GM12878 (cell line): ENCODE data around the gene RPL27A. TPM values are rescaled to one million over a fixed set of nuclear protein-coding genes. Genes with fewer than 3 reads are reported as not detected.

Experiments used
- ATAC-seq: fragments of 200-7000 bp; cut with Tn5 transposase; 3 replicates; pipeline ENCODE4 v1.9.1; 2020; ENCODE audit warnings: mild to moderate bottlenecking, moderate library complexity
- BruUV-seq: library from RNA; stranded (reverse); fragments of 400-500 nt; replicated peaks from 2 replicates; lab custom pipeline; 2021; lab: Mats Ljungman, UMichigan
- CTCF ChIA-PET: fragments of 300-600 bp; sonication (Branson Sonifier 250); formaldehyde crosslinking; extraction: SDS; loops from one replicate; lab custom pipeline; 2021; ENCODE audit warnings: inconsistent platforms; lab: Yijun Ruan, JAX
- POLR2A ChIA-PET: fragments of 350-600 bp; formaldehyde crosslinking; extraction: SDS; loops from one replicate; lab custom pipeline; 2021; ENCODE audit warnings: inconsistent platforms; lab: Charles Lee
- RAD21 ChIA-PET: fragments of 300-600 bp; sonication (Branson Sonifier 250); formaldehyde crosslinking; loops from one replicate; lab custom pipeline; 2023; ENCODE audit warnings: antibody characterized with exemption; ENCODE audit not compliant: unreplicated experiment; lab: Charles Lee
- SMC1A ChIA-PET: fragments of 300-600 bp; sonication (Branson Sonifier 250); formaldehyde crosslinking; loops from one replicate; lab custom pipeline; 2023; ENCODE audit not compliant: unreplicated experiment, uncharacterized antibody; lab: Charles Lee
- DNase-seq: peaks from one replicate; pipeline ENCODE4 v3.0.0-alpha.2; 2011; ENCODE audit warnings: low read depth, low spot score
- FAIRE-seq: peaks from 3 replicates; lab custom pipeline; 2011; peaks lifted over from hg19 to GRCh38; lab: Jason Lieb, UNC
- H2AFZ ChIP-seq: 2 replicates; pipeline ENCODE4 v1.6.0; 2011; ENCODE audit warnings: low read depth, low read length, control low read depth; ENCODE audit not compliant: control insufficient read depth
- H3K27ac ChIP-seq: 2 replicates; pipeline ENCODE4 v1.5.1; 2011; ENCODE audit warnings: control low read depth; ENCODE audit not compliant: control insufficient read depth, insufficient read depth
- H3K27me3 ChIP-seq, 2 experiments: replicated peaks in 1 of 2; 2 replicates each; pipeline versions ENCODE4 v1.6.0 to v1.6.1; 2011; ENCODE audit warnings: low read length in 1 of 2; ENCODE audit not compliant: control insufficient read depth in 2 of 2, insufficient read depth in 2 of 2
- H3K36me3 ChIP-seq, 2 experiments: 2 replicates each; pipeline ENCODE4 v1.5.1; 2011; ENCODE audit warnings: low read length in 1 of 2; ENCODE audit not compliant: control insufficient read depth in 2 of 2, insufficient read depth in 2 of 2
- H3K4me1 ChIP-seq: 2 replicates; pipeline ENCODE4 v1.6.1; 2011; ENCODE audit warnings: mild to moderate bottlenecking, low read length, moderate library complexity, mixed read lengths; ENCODE audit not compliant: control insufficient read depth, insufficient read depth
- H3K4me2 ChIP-seq: 2 replicates; pipeline ENCODE4 v1.6.0; 2011; ENCODE audit warnings: control low read depth; ENCODE audit not compliant: control insufficient read depth, insufficient read depth
- H3K4me3 ChIP-seq: fragments of 200-600 bp; sonication (generic); 2 replicates; pipeline ENCODE4 v1.5.1; 2016
- H3K79me2 ChIP-seq: 2 replicates; pipeline ENCODE4 v1.6.0; 2011; ENCODE audit warnings: low read length; ENCODE audit not compliant: control insufficient read depth, insufficient read depth
- H3K9ac ChIP-seq: 2 replicates; pipeline ENCODE4 v1.8.0; 2011; ENCODE audit warnings: low read length, control low read depth, mixed read lengths; ENCODE audit not compliant: control insufficient read depth, insufficient read depth
- H3K9me3 ChIP-seq: replicated peaks from 3 replicates; pipeline ENCODE4 v1.5.1; 2011; ENCODE audit warnings: mild to moderate bottlenecking, low read length; ENCODE audit not compliant: control insufficient read depth, insufficient read depth
- H4K20me1 ChIP-seq: 2 replicates; pipeline ENCODE4 v1.6.0; 2011; ENCODE audit not compliant: control insufficient read depth, insufficient read depth
- JUNB ChIP-seq: IDR thresholded peaks from 2 replicates; pipeline ENCODE4 v1.6.1; 2016; ENCODE audit warnings: antibody characterized with exemption, mild to moderate bottlenecking
- KLF5 ChIP-seq: fragments of 450-650 bp; IDR thresholded peaks from 2 replicates; pipeline ENCODE4 v1.6.1; 2014; ENCODE audit warnings: mild to moderate bottlenecking; ENCODE audit not compliant: partially characterized antibody
- NR2C2 ChIP-seq: IDR thresholded peaks from 2 replicates; pipeline ENCODE4 v1.6.1; 2011; ENCODE audit warnings: borderline replicate concordance, low read depth; ENCODE audit not compliant: control insufficient read depth, insufficient read length
- PKNOX1 ChIP-seq: fragments of 450-650 bp; IDR thresholded peaks from 2 replicates; pipeline ENCODE4 v1.6.1; 2016; ENCODE audit warnings: mild to moderate bottlenecking
- POU2F2 ChIP-seq: IDR thresholded peaks from 3 replicates; pipeline ENCODE4 v1.6.1; 2011; ENCODE audit warnings: low read depth, mild to moderate bottlenecking, low read length, borderline replicate concordance
- SMAD5 ChIP-seq: IDR thresholded peaks from 2 replicates; pipeline ENCODE4 v1.6.1; 2016; ENCODE audit warnings: antibody characterized with exemption, low read depth
- SMARCA5 ChIP-seq: fragments of 450-650 bp; IDR thresholded peaks from 2 replicates; pipeline ENCODE4 v1.6.1; 2017; ENCODE audit warnings: mild to moderate bottlenecking
- SREBF1 ChIP-seq: IDR thresholded peaks from 2 replicates; pipeline ENCODE4 v1.6.1; 2012; ENCODE audit warnings: mild to moderate bottlenecking, low read length
- ZBTB11 ChIP-seq: fragments of 450-650 bp; formaldehyde crosslinking; IDR thresholded peaks from 2 replicates; pipeline ENCODE4 v1.5.0; 2022; ENCODE audit warnings: mild to moderate bottlenecking, missing genetic modification characterization
- WGBS: methylation state at CpG from one replicate; pipeline ENCODE4 v1.1.6; 2016; ENCODE audit warnings: low lambda C conversion rate; ENCODE audit not compliant: insufficient replicate concordance, insufficient coverage; ENCODE audit errors: missing lambda C conversion rate; 5-methylcytosine and 5-hydroxymethylcytosine counted together
- in situ Hi-C: fragments of 300-500 bp; cut with MboI; formaldehyde crosslinking; loops from 9 replicates; pipeline ENCODE4 v1.14.3; 2018; ENCODE audit warnings: mixed read lengths
- intact Hi-C: fragments of 100-400 bp; cut with micrococcal nuclease; formaldehyde crosslinking; loops from one replicate; pipeline ENCODE4 v1.14.2; 2022; ENCODE audit not compliant: unreplicated experiment
- polyA plus RNA-seq, 11 experiments: library from polyadenylated mRNA; depleted of rRNA in 4 of 11; unstranded in 6 of 11; stranded (reverse) in 5 of 11; fragments of >200 nt; fragmentation: Nextera tagmentation in 4 of 11; fragmentation: Illumina TruSeq in 1 of 11; extraction: Ambion mirVana in 4 of 11; extraction: Trizol in 1 of 11; gene quantifications; 1 replicate in 1 of 11; 2 replicates in 10 of 11; pipeline versions ENCODE4 v1.2.1 to v1.2.3, GENCODE V29; 2011 to 2016; ENCODE audit warnings: inconsistent platforms in 2 of 11, missing spikeins in 2 of 11, low read depth in 1 of 11
- total RNA-seq, 4 experiments: library from RNA; depleted of rRNA in 3 of 4; stranded (reverse); fragments of >200 nt in 3 of 4; fragmentation: Illumina TruSeq in 1 of 4; extraction: Trizol in 1 of 4; gene quantifications; 2 replicates each; pipeline versions ENCODE4 v1.2.1 to v1.2.3, GENCODE V29; 2013 to 2021

The RPL27A gene
- total and polyA plus RNA-seq, 10 of the 15 experiments (the other 5 are each of a cell fraction or from before 2014, with no cell fraction given): 978 to 4,776 (median 1,959) TPM

DNA sequence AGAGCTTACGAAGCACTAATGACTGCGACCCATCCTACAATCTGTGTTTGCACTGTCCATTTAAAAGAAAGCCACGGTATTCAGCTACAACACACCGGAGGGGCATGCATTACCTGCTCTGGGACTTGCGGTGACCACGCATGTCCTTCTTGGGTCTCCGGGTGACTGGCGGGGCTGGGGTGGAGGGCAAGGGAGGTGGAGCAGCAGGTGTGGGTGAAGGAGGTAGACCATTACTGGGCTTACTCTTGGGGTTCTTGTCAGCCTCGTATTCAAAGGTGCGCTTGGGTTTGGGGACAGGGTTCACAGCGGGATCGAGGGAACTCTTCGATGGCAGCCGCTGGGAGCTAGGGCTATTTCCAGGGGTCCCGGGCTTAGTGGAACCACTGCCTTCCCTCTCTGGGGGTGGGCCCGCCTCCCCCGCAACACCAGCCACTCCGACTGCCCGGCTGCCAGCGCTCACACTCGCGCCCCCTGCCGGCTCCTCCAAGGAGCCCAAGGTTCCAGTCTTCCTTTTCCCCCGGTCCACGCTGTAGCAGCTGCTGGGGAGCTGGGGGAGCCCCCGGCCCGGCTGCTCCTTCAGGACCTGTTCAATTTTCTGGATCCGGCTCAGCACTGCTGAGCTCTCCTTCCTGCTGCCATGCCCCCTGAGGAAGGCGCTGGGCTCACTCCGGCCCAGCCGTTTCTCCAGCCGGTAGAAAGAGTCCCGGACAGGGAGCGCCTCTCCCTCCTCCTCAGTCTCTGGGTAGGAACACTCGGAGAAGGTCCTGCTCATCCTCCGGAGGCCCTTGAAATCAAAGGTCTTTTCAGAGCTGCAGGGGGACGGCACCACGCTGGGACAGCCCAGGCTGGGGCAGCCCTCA lies 47.5 kb downstream of the RPL27A start:
- H4K20me1 ChIP-seq: no peaks in the 10 kb centered on the region
- BruUV-seq: no TSS peak
- no peak overlapping the region for H3K27ac ChIP-seq
- DNase-seq (no peak), ATAC-seq (no peak), FAIRE-seq (no peak)
- H3K4me3 ChIP-seq: no peak overlapping the region
- peaks cover 15% of the 10 kb centered on the region for H3K4me1 ChIP-seq
- intact Hi-C loops (no loop called here), in situ Hi-C loops (no loop called here)
- no peaks in the 10 kb centered on the region for H3K9me3 ChIP-seq
- ChIA-PET CTCF (no interaction called here), RAD21 (no interaction called here), POLR2A (no interaction called here), SMC1A (interaction anchor here (0.5 to 1.8 kb wide), 4 partner anchors 10 to 163 kb away, joined by 3 to 4 read pairs (median 4); no protein-coding TSS in a partner anchor)
- WGBS: 93% methylated on average over 37 of the region's 38 CpGs
- TF ChIP-seq SREBF1 (no peak), JUNB (no peak), SMARCA5 (no peak), ZBTB11 (CRISPR knock-in tag) (no peak), PKNOX1 (no peak), NR2C2 (no peak), SMAD5 (no peak), POU2F2 (no peak), KLF5 (no peak)
- no peak overlapping the region for H3K9ac ChIP-seq
- H3K27me3 ChIP-seq: peaks cover 0 to 3% of the 10 kb centered on the region in 2 experiments; a peak in 1 of 4 replicates
- no peak overlapping the region for H2AFZ ChIP-seq
- no peak overlapping the region for H3K4me2 ChIP-seq
- no peaks in the 10 kb centered on the region for H3K36me3 ChIP-seq
- no peaks in the 10 kb centered on the region for H3K79me2 ChIP-seq
